HG02852 (cell line): ENCODE results near the gene PRR5.
"Not testable (repeated sequence)": the region's sequence is repeated elsewhere in the genome, so short reads cannot be mapped to it uniquely, and the experiment has no call there.

Experiments used
- ATAC-seq: cut with Tn5 transposase; IDR thresholded peaks from one replicate; pipeline ENCODE4 v1.9.1; 2021; ENCODE audit warnings: mild to moderate bottlenecking, moderate library complexity; ENCODE audit not compliant: unreplicated experiment

PRR5 gene

DNA sequence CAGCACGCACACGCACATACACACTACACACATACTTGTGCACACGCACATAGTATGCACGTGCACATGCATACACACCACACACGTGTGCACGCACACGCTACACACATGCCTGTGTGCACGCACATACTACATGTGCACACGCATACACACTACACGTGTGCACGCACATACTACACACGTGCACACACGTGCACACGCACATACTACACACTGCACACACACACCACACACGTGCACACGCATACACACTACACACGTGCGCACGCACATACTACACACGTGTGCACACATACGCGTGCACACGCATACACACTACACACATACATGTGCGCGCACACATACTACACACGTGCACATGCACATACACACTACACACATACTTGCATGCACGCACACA lies 30.7 kb downstream of the PRR5 start:
- ATAC-seq, result no peak

GRCh38 chr22:44733426-44734106 lies 31.6 kb downstream of the PRR5 start:
- no peak for ATAC-seq

- no peak for ATAC-seq
These were observed 32.3 kb downstream of the PRR5 start for GRCh38 chr22:44734278-44734677.

GRCh38 chr22:44734801-44735517 lies 33.0 kb downstream of the PRR5 start:
- ATAC-seq, result no peak

- ATAC-seq, result no peak
These were observed 33.8 kb downstream of the PRR5 start for GRCh38 chr22:44735518-44736428.

- no peak for ATAC-seq
These were observed 34.8 kb downstream of the PRR5 start for GRCh38 chr22:44736581-44737405.

- no peak for ATAC-seq
These were observed 35.7 kb downstream of the PRR5 start for GRCh38 chr22:44737406-44738346.

DNA sequence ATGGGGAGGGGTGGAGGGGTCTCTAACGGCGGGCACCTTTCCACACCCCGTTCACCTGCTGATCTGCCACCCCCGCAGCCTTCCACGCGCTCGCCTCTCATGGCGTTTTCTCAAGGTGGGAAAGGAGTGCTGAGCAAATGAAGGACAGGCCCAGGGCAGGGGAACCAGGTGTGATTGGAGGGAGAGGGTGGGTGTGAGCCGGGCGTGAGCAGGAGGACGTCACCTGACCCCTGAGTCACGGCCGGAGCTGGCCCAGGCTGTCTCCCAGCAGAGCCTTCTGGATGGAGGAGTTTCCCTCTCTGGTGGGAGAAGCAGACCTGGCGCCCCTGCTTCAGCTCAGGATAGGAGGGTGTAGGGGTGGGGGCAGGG lies 36.3 kb downstream of the PRR5 start:
- no peak for ATAC-seq

DNA sequence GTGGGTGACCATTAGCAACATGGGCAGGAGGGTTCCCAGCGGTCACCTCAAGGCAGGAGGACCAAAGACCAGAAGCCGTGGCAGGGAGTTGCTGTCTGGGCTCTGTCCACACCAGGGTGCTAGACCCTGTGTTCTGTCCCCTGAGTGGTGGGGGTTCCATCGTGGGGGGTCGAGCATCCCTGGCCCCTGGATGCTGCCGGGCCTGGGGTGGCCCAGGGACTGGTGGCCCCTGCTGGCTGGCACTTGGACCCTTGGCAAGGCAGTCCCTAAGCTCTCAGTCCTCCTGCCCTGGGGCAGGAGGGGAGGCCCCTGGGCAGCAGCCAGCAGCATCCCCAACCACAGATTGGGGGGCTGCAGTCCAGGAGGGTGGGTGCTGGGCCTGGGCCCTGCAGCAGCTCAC lies 37.0 kb downstream of the PRR5 start:
- ATAC-seq, result no peak

- not testable (repeated sequence) for ATAC-seq
These were observed 37.7 kb downstream of the PRR5 start for GRCh38 chr22:44739666-44740065.

GRCh38 chr22:44740307-44740706 lies 38.3 kb downstream of the PRR5 start:
- ATAC-seq, result no peak

GRCh38 chr22:44741929-44742328 lies 39.9 kb downstream of the PRR5 start:
- ATAC-seq, result no peak

DNA sequence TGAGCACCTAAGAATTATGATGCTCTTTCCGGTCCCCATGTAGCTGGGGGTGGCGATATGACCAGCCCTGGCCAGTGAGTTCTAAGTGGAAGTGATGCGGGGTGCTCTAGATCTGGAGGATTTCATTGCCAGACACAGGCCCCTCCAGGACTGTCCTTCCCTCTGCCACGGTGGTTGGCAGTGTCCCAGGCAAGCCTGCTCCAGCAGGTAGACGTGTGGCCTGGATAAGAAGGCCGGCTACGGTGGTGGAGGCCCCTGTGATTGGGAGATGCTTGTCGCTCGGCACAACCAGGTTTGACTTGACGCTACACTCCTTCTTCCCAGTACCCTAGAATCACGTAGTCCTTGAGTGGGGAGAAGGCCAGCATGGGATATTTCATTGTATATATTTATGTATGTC lies 41.2 kb downstream of the PRR5 start:
- no peak for ATAC-seq

GRCh38 chr22:44743804-44744211 lies 41.8 kb downstream of the PRR5 start:
- no peak for ATAC-seq

DNA sequence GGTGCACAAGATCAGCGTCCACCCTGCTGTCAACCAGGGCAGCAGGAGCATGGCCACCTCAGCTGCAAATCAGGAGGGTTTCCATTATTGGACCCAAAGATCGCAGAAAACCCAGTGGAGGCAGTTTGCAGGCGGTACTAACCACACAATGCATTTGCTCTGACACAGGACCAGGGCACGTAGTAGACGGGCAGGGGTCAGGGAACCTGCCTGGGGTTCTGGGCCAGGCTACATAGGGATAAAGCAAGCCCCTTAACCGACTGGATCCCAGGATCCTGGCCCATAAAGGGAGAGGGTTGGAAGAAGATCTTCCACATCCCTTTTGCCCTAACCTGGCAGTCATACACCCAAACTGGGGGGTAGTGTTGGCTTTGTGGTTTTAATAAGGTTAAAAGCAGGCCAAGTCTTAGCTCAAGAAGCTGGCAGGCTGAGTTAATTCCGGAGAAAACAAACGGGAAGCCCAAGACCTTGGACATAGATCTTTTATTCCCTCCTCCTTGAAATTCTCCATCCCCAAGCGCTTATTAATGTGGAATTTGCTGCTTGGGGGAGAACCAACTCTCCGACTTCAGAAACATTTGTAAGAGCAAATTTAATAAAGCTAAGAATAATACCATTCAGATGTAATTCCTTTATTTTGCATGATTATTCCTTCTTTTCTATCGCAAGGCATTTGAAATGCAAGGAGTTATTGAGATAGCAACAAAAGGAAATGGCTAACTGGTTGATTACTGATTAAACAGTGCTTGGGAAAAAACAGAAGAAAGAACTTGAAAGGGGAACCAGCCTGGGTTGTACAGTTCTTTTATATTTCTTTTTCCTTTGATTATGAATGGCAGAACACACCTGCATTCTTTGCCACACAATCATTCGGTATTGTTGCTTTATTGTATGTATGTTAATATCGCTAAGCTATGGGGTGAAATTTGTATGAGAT lies 44.1 kb downstream of the PRR5 start:
- ATAC-seq, result no peak

GRCh38 chr22:44747784-44748127 lies 45.8 kb downstream of the PRR5 start:
- ATAC-seq, result not testable (repeated sequence)

- no peak for ATAC-seq
These were observed 46.5 kb downstream of the PRR5 start for GRCh38 chr22:44748524-44748923.

DNA sequence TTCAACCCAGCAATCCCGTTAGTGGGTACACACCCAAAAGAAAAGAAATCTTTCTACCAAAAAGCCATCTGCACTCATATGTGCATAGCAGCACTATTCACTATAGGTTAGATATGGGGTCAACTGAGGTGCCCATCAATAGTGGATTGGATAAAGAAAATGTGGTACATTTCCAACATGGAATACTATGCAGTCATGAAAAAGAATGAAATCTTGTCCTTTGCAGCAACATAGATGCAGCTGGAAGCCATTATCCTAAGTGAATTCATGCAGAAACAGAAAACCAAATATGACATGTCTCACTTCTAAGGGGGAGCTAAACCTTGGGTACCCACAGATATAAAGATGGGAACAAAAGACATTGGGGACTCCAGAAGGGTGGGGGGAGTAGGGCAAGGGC lies 48.5 kb downstream of the PRR5 start:
- ATAC-seq, result no peak
